ENCODE data around the gene GULP1. TPM values are rescaled to one million over a fixed set of nuclear protein-coding genes. Genes with fewer than 3 reads are reported as not detected.
A peak's percentile ranks its signal among the peaks of the same experiment; 100 is the strongest.
"Not testable (repeated sequence)": the region's sequence is repeated elsewhere in the genome, so short reads cannot be mapped to it uniquely, and the experiment has no call there.

GULP1 gene
- total and polyA plus RNA-seq, 12 donors = 2.0 to 6.0 (median 4.7) TPM

DNA sequence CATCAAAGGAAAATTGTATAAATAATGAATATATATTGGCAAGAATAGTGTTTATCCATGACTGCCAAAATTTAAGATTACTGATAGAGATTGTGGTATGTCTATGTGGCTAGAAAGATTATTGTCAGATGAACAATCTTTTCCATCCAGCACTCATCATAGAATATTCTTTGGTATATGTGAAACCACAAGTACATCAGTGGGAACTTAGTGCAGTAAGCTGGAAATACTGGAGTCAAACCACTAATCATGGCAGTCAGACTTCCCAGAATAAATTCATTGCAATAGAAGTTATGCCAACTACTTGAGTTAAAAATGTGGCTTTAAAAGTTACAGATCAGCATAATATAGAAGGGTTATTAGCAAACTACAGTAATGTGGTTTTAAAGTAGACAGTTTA is 310.3 kb downstream of the GULP1 start:
- peaks cover 0 to 7% (median 0%) of the 10 kb centered on the region in 11 donors for H3K9me3 ChIP-seq
- no peaks in the 10 kb centered on the region for H3K36me3 ChIP-seq
- H3K27ac ChIP-seq = no peak overlapping the region
- no peak overlapping the region for H3K4me3 ChIP-seq
- TF ChIP-seq, protein P1, sequence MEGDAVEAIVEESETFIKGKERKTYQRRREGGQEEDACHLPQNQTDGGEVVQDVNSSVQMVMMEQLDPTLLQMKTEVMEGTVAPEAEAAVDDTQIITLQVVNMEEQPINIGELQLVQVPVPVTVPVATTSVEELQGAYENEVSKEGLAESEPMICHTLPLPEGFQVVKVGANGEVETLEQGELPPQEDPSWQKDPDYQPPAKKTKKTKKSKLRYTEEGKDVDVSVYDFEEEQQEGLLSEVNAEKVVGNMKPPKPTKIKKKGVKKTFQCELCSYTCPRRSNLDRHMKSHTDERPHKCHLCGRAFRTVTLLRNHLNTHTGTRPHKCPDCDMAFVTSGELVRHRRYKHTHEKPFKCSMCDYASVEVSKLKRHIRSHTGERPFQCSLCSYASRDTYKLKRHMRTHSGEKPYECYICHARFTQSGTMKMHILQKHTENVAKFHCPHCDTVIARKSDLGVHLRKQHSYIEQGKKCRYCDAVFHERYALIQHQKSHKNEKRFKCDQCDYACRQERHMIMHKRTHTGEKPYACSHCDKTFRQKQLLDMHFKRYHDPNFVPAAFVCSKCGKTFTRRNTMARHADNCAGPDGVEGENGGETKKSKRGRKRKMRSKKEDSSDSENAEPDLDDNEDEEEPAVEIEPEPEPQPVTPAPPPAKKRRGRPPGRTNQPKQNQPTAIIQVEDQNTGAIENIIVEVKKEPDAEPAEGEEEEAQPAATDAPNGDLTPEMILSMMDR (IDR thresholded peaks at IDR 0.05) = no peak
- DNase-seq (no peak), ATAC-seq (no peak)
- no peaks in the 10 kb centered on the region for H3K27me3 ChIP-seq
- H3K4me1 ChIP-seq = peaks cover 0 to 16% (median 0%) of the 10 kb centered on the region in 9 donors
- intact Hi-C loops (cut with DNase I) = no loop called here

DNA sequence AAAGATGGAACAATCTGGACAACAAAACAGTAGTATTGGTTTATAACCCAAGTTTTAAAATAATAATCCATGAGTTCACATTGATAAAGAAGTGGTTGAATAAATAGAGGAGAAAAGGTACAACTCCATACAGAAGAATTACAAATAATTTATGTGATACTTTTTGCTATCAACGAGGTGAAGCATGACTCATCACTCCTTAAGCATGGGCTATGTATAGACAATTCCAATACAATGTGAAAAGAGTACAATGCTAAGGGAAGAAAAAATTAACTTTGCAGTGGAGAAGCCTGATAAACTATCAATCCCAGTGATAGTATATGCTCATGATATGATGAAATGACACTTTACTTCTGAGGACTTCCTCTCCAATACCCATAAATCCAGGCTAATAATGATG is 312.9 kb downstream of the GULP1 start:
- no peak for ATAC-seq
- 67 to 68% methylated on average over 1 of the region's 1 CpG for WGBS, 2 donors
- TF ChIP-seq, protein P1 (IDR thresholded peaks at IDR 0.05) = no peak

DNA sequence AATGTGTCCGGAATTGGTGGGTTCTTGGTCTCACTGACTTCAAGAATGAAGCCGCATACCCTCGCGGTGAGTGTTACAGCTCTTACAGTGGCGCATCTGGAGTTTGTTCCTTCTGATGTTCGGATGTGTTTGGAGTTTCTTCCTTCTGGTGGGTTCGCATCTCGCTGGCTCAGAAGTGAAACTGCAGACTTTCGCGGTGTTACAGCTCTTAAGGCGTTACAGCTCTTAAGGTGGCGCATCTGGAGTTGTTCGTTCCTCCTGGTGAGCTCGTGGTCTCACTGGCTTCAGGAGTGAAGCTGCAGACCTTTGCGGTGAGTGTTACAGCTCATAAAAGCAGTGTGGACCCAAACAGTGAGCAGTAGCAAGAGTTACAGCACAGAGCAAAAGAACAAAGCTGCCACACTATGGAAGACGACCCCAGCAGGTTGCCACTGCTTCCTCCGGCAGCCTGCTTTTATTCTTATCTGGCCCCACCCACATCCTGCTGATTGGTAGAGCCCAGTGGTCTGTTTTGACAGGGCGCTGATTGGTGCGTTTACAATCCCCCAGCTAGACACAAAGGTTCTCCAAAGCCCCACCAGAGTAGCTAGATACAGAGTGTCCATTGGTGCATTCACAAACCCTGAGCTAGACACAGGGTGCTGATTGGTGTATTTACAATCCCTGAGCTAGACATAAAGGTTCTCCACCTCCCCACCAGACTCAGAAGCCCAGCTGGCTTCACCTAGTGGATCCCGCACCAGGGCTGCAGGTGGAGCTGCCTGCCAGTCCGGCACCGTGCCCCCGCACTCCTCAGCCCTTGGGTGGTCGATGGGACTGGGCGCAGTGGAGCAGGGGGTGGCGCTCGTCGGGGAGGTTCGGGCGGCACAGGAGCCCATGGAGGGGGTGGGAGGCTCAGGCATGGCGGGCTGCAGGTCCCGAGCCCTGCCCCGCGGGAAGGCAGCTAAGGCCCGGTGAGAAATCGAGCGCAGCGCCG is 314.2 kb downstream of the GULP1 start:
- H3K9me3 ChIP-seq; H3K4me1 ChIP-seq; H3K36me3 ChIP-seq; ATAC-seq; H3K27me3 ChIP-seq; DNase-seq; intact Hi-C loops (cut with DNase I): not testable (repeated sequence)
- H3K4me3 ChIP-seq = peak overlapping the region in 1 of 10 donors; percentile 43
- H3K27ac ChIP-seq = peak overlapping the region in 1 of 10 donors; percentile 59
- WGBS, 2 donors = 95 to 98% methylated on average over 30 to 33 of the region's 39 CpGs

More for the DNA sequence above, 312.9 kb downstream of the GULP1 start:
- H3K27ac ChIP-seq = no peak overlapping the region
- peaks cover 0 to 7% (median 0%) of the 10 kb centered on the region in 11 donors for H3K9me3 ChIP-seq
- H3K27me3 ChIP-seq = no peaks in the 10 kb centered on the region
- intact Hi-C loops (cut with DNase I) = no loop called here
- DNase-seq = no peak
- peaks cover 0 to 2% (median 0%) of the 10 kb centered on the region in 9 donors for H3K4me1 ChIP-seq
- H3K36me3 ChIP-seq = no peaks in the 10 kb centered on the region
- no peak overlapping the region for H3K4me3 ChIP-seq

DNA sequence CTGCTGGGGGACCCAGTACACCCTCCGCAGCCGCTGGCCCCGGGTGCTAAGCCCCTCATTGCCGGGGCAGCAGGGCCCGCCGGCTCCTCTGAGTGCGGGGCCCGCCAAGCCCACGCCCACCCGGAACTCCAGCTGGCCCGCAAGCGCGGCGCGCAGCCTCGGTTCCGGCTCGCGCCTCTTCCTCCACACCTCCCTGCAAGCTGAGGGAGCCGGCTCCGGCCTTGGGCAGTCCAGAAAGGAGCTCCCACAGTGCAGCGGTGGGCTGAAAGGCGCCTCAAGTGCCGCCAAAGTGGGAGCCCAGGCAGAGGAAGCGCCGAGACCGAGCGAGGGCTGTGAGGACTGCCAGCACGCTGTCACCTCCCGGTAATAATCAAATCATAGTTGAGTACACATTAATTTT is 314.9 kb downstream of the GULP1 start:
- peaks cover 0 to 11% (median 0%) of the 10 kb centered on the region in 11 donors for H3K9me3 ChIP-seq
- peak overlapping the region in 1 of 10 donors; percentile 59 for H3K27ac ChIP-seq
- H3K4me1 ChIP-seq; ATAC-seq; DNase-seq; H3K36me3 ChIP-seq; H3K27me3 ChIP-seq; intact Hi-C loops (cut with DNase I): not testable (repeated sequence)
- H3K4me3 ChIP-seq = peak overlapping the region in 1 of 10 donors; percentile 43
- WGBS, 2 donors = 97 to 99% methylated on average over 30 of the region's 30 CpGs

DNA sequence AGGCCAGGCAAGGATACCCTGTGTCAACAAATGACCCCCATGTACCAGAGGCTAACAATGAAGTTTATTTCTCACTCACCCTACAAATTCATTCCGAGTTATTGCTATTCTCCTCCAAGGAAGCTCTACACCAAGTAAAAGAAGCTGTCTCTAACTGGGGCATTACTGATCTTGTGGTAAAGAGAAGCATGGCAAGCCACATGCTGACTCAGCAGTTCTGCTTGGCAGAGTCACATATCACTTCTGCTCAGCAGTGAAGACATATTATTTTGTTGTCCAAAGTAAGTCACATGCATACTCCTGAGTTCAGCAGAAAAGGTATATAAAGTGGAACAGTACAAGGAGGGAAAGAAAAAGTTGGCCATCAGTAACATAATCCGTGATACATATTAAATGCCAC is 315.8 kb downstream of the GULP1 start:
- intact Hi-C loops (cut with DNase I) = no loop called here
- no peaks in the 10 kb centered on the region for H3K27me3 ChIP-seq
- ATAC-seq (no peak), DNase-seq (no peak)
- H3K4me3 ChIP-seq = no peak overlapping the region
- no peaks in the 10 kb centered on the region for H3K4me1 ChIP-seq
- no peak overlapping the region for H3K27ac ChIP-seq
- WGBS, 2 donors = 42 to 50% methylated on average over 2 of the region's 2 CpGs
- TF ChIP-seq, protein P1 (IDR thresholded peaks at IDR 0.05) = no peak
- no peaks in the 10 kb centered on the region for H3K36me3 ChIP-seq
- peaks cover 0 to 12% (median 0%) of the 10 kb centered on the region in 11 donors for H3K9me3 ChIP-seq

Data from heart right ventricle (tissue), 16 donors.